NCI-H748 (cell line): ENCODE results near the gene LHX4.

Experiments used
- DNase-seq: peaks from one replicate; lab custom pipeline; 2025; ENCODE audit not compliant: unreplicated experiment; lab: John Stamatoyannopoulos, UW

The LHX4 gene

DNA sequence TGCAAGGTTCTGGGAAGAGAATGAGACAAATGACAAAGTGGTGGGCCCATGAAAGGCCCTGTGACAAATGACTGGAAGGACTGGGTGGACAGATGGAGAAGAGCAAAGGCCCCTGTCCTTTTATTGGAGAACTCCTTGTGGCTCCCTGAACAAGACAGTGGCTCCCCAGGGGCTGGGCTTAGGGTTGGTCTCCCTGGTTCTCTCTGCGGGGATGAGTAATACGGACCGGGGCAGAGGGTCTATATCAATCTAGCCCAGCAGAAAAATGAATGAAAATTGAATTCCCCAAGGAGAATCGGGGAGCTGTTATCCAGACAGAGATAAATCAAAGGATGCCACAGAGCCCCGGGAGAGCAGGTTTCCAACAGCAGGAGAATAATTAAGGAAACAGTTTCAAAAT lies 5.2 kb upstream of the LHX4 start:
- no peak for DNase-seq

GRCh38 chr1:180225403-180225802 lies 4.7 kb upstream of the LHX4 start:
- DNase-seq, result no peak

- no peak for DNase-seq
Observed at GRCh38 chr1:180227861-180228647, 2.0 kb upstream of the LHX4 start.

- peak; percentile 59 for DNase-seq
Observed at GRCh38 chr1:180228648-180229482, 1.2 kb upstream of the LHX4 start.

DNA sequence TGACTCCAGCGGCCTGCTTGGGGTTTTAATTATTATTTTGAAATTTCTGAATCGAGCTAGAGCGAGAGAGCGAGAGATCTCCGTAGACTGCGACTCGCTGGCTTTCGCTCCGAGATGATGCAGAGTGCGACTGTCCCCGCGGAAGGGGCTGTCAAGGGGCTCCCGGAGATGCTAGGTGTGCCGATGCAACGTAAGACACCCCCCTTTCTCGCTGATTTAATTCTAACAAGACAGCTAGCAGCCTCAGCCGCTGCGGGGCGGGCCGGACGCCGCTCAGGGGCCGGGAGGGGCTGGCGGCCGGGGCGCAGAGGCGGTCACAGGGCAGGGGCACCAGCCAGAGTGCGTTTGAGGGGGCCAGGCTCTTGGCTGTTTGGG lies 339 bp downstream of the LHX4 start:
- peak; percentile 52 for DNase-seq

GRCh38 chr1:180230791-180231505 lies 884 bp downstream of the LHX4 start:
- peak; percentile 29 for DNase-seq

DNA sequence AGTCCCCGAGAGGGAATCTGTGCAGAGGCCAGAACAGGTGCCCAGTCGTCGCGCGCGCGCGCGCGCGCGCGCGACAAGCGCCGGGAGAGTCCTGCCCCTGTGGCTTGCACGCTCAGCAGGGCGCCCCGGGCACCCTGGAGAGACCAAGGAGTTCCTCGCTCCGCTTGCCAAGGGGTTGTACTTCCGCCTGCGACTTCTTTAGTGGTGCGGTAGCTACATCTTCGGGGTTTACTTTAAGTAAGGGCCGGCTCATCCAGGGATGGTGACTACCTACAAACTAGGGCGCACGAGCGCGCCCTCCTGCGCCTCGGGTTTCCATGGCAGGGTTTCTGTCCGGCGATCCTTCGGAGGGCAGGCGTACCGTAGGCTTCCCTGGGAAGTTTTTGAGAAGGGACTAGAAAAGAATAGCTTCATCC lies 1.4 kb downstream of the LHX4 start:
- peak; percentile 59 for DNase-seq

DNA sequence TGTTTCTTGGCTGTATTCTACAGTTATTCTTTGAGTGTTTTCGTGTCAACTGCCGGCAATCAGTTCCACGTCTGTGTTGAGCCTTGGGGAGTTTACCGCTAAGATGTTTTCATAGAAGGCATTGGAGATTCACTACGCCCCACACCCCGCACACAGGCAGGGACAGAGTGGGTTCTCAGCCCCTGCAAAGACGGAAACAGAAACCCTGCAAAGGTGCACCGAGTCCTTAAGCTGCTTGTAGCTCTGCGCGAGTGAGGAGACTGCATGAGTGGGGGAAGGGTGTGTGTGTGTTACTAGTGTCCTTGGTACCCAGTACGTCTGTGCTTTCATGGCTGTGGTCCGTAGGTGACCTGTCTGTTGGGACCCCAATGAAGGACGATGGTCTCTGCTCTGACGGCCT lies 1.9 kb downstream of the LHX4 start:
- peak; percentile 8 for DNase-seq

DNA sequence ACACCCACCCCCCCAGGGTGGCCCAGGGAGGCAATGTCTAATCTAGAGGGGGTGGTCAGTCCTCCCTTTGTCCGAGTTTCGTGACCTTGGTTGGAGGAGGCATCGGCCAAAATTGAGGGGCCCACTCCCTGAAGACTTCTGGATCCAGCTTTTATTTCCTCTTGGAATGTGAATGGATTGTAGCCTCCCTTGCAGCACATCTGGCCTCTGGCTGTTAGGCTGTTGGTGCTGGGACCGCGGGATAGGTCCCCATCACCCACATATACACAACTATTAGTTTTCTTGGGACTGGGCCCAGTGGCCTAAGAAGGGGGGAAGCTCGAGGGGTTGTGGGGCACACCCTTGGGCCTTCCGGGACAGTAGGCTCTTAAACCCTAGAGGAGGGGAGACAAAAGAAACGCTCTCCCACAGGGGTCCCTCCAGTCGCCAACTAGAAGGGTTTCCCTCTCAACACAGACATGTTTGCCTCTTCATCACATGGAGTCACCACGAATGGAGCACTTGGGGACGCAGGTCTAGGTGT lies 2.5 kb downstream of the LHX4 start:
- DNase-seq, result no peak

GRCh38 chr1:180233191-180234011 lies 3.3 kb downstream of the LHX4 start:
- DNase-seq, result no peak

DNA sequence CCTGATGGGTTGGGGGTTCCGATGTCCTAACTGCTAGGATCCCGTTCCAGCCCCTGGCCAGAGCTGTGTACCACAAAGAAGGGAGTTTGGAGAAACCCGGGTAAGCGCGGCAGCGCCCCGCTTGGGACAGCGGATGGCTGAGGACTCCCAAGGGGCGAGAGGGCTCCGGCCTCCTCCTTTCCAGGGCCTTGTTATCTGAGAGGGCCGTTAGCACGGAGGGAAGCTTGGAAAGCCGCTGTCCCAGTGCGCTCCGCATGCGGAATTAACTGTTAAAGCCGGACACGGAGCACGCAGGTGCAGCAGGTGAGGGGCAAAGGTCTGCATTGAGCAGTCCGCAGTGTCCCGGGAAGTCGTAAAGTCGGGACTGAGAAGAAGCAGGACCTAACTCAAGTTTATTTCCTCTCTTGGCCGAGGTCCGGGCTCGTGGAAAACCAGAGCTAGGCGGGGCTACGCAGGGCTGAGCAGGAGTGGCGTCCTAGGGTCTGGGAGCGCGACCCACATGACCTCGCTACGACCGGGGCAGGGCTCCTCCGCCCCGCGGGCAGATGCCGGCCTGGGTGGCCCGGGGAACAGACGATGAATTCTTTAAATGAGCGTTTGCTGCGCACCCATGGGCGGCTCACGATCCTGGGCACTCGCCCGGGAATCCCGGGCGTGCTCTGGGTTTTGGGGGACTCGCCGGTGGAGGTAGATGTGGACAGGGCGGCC lies 4.5 kb downstream of the LHX4 start:
- DNase-seq, result no peak

- no peak for DNase-seq
Observed at GRCh38 chr1:180235077-180235501, 5.0 kb downstream of the LHX4 start.

DNA sequence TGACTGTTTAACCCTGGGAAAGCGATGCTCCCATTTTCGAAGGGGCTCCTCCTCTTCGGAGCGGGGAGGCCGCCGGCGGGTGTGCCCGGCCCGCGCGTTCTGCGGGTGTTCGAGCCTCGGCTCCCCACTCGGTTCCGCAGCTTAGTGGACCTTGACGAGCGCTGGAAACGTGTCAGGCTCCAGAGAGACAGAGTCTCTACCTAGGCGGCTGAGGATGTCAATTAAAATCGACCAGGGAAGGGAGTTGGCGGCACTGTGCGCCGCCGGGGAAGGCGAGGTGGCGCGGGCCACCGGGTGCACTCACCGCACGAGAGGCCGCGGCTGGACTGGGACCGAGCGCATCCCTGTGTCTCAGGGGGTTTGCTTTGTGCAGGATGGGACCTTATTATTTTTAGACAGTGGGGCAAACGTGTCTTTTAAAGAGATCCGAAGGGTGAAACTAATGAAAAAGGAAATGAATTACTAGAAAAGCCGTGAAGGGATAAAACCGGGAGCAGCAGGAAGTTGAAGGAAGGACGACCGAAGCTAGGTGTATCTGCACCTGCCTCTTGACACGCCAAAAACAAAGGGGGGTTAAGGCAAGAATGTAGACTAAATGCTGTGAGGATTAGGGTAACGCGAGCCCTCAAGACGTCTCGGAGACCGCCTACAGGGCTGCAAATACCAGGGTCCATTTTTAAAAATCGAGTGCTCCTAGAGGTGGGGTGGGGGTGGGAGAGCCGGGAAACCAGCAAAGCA lies 5.6 kb downstream of the LHX4 start:
- DNase-seq, result peak; percentile 24

GRCh38 chr1:180236698-180237509 lies 6.8 kb downstream of the LHX4 start:
- DNase-seq, result peak; percentile 48

DNA sequence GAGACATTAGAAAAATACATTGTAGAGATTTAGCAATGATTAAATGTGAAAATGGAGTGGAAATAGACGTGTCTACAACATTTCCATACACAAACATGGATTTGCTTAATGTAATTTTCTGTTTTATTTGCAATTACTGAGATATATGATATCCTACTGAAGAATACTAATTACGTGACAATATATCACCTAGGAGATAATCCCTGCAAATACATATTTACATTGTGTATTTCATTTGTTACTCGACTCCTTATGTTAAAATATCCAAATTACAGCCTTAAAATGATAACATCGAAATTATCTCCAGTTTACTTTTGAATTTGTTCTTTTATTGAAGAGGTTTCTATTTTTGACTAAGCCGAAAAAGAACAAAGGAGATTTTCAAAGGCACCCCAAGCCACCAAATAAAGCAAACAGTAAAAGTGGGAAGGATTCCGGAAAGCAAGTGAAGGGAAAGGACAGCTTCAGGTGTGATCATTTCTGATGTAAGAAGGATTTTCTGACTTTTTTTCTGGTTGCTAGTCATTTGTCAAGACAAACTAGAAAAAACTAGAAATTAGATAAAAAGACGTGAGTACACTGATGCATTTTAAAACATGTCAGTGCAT lies 7.9 kb downstream of the LHX4 start:
- DNase-seq, result peak; percentile 75

DNA sequence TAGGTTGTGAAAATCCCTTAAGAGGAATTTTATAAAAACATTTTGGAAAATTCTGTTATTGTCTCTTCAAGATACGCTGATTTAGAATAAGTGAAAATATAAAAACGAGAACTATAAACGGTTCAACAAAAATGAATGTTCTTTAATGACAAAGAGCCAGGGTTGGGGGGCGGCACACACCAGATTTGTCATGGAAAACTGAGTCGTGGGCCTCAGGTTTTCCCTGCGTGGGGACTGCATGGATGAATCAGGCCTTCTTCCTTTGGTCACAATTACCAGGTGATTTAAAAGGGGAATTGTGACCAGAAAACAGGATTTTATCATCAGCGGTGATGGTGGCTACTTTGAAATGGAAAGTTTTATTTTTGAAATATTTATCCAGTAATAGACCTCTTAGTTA lies 8.6 kb downstream of the LHX4 start:
- no peak for DNase-seq

GRCh38 chr1:180239145-180240096 lies 9.4 kb downstream of the LHX4 start:
- no peak for DNase-seq
